SK-N-MC (cell line): ENCODE results near the gene MMP24OS.
"Not testable (repeated sequence)": the region's sequence is repeated elsewhere in the genome, so short reads cannot be mapped to it uniquely, and the experiment has no call there.

Experiments used
- EZH2 ChIP-seq: fragments of 200-600 bp; sonication (generic); IDR thresholded peaks from one replicate; pipeline ENCODE4 v1.6.1; 2017; ENCODE audit warnings: antibody characterized with exemption
- FOXP2 ChIP-seq: optimal IDR thresholded peaks from 2 replicates; pipeline ENCODE3; 2011; ENCODE audit warnings: mild to moderate bottlenecking, moderate library complexity; ENCODE audit not compliant: insufficient read depth; ENCODE audit errors: extremely low read length, control extremely low read depth
- POLR2AphosphoS5 ChIP-seq: IDR thresholded peaks from 2 replicates; pipeline ENCODE4 v1.6.1; 2012; ENCODE audit warnings: mild to moderate bottlenecking, low read depth, low read length, borderline replicate concordance

DNA sequence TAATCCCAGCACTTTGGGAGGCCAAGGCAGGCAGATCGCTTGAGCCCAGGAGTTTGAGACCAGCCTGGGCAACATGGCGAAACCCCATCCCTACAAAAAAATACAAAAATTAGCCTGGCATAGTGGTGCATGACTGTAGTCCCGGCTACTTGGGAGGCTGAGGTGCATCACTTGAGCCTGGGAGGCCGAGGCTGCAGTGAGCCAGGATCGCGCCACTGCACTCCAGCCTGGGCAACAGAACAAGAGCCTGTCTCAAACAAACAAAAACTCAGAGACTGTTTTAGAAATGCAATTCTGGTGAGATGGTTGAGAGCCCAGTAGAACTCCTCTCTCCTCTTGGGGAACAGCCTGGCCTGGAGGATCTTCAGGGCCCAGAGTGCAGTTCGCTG, 37.7 kb upstream of the MMP24OS start:
- TF ChIP-seq POLR2AphosphoS5, EZH2, FOXP2: not testable (repeated sequence)
